Measurements from ENCODE around the gene KDF1. TPM values are rescaled to one million over a fixed set of nuclear protein-coding genes. Genes with fewer than 3 reads are reported as not detected.

KDF1 gene
- total and polyA plus RNA-seq, 2 of the 13 experiments (the other 11 are each of a cell fraction or from before 2014, with no cell fraction given) = 1.9 to 4.9 TPM

- TF ChIP-seq ZNF691 (CRISPR knock-in tag; IDR thresholded peaks at IDR 0.05; ENCODE audit: borderline replicate concordance, low read depth) = no peak
- TF ChIP-seq ZNF580 (CRISPR knock-in tag; IDR thresholded peaks at IDR 0.05; ENCODE audit: borderline replicate concordance, low read depth) = peak; percentile 67; the same call in 1 of the 2 replicates
- TF ChIP-seq CEBPB (IDR thresholded peaks at IDR 0.05; ENCODE audit: borderline replicate concordance, low read depth, low read length) = peak; percentile 91
- no peak for TF ChIP-seq GTF2F1 (IDR thresholded peaks at IDR 0.05; ENCODE audit: low read length)
- no peak for TF ChIP-seq PTBP1 (IDR thresholded peaks at IDR 0.05; ENCODE audit: low read depth, low read length, poor library complexity, severe bottlenecking)
- no peak for TF ChIP-seq KDM5B (CRISPR knock-in tag; IDR thresholded peaks at IDR 0.05; ENCODE audit: borderline replicate concordance)
- TF ChIP-seq CHD2 (IDR thresholded peaks at IDR 0.05; ENCODE audit: low read depth, low read length) = peak; percentile 31; the same call in 1 of the 2 replicates
- TF ChIP-seq BORCS8-MEF2B (CRISPR knock-in tag; IDR thresholded peaks at IDR 0.05) = peak; percentile 71
- TF ChIP-seq ARNT2 (CRISPR knock-in tag; IDR thresholded peaks at IDR 0.05; ENCODE audit: low read depth) = peak; percentile 80
- TF ChIP-seq ZNF556 (CRISPR knock-in tag; IDR thresholded peaks at IDR 0.05; ENCODE audit: borderline replicate concordance) = peak; percentile 84; the same call in 1 of the 2 replicates
- no peak for TF ChIP-seq ZNF839 (CRISPR knock-in tag; IDR thresholded peaks at IDR 0.05; ENCODE audit: borderline replicate concordance)
- no peak for TF ChIP-seq ZNF207 (IDR thresholded peaks at IDR 0.05; ENCODE audit: borderline replicate concordance)
- no peak for TF ChIP-seq ZIK1 (CRISPR knock-in tag; IDR thresholded peaks at IDR 0.05; ENCODE audit: borderline replicate concordance, low read depth)
- peak; percentile 95 for TF ChIP-seq SAP130 (CRISPR knock-in tag; IDR thresholded peaks at IDR 0.05; ENCODE audit: low read depth)
- TF ChIP-seq PPARG (CRISPR knock-in tag; conservative IDR thresholded peaks at IDR 0.05) = peak; percentile 90
- TF ChIP-seq ARHGAP35 (CRISPR knock-in tag; IDR thresholded peaks at IDR 0.05; ENCODE audit: borderline replicate concordance) = no peak
- peak; percentile 97 for TF ChIP-seq HNF4A (CRISPR knock-in tag; IDR thresholded peaks at IDR 0.05)
- TF ChIP-seq PAX8 (CRISPR knock-in tag; IDR thresholded peaks at IDR 0.05; ENCODE audit: borderline replicate concordance) = 0 out of 2 replicates have a peak, but pooled peaks have one; percentile 54
- TF ChIP-seq ZBTB10 (CRISPR knock-in tag; IDR thresholded peaks at IDR 0.05; ENCODE audit: borderline replicate concordance) = 0 out of 2 replicates have a peak, but pooled peaks have one; percentile 66
- TF ChIP-seq ZEB1 (IDR thresholded peaks at IDR 0.05; ENCODE audit: insufficient replicate concordance, low read depth) = peak; percentile 60
- TF ChIP-seq ASH2L (IDR thresholded peaks at IDR 0.05; ENCODE audit: insufficient read length, low read depth, low read length) = peak; percentile 66
- TF ChIP-seq ZNF598 (CRISPR knock-in tag; IDR thresholded peaks at IDR 0.05; ENCODE audit: borderline replicate concordance) = peak; percentile 28; the same call in 1 of the 2 replicates
- TF ChIP-seq ARID3A (IDR thresholded peaks at IDR 0.05; ENCODE audit: low read depth, low read length) = peak; percentile 81
These were observed 22.1 kb downstream of the KDF1 start (continued) for GRCh38 chr1:26938004-26938658.
